ENCODE measurements around the gene KLK7. TPM values are rescaled to one million over a fixed set of nuclear protein-coding genes. Genes with fewer than 3 reads are reported as not detected.

The KLK7 gene
- total RNA-seq, 1 experiment from 2014 or later = 0.66 TPM

GRCh38 chr19:51022526-51022925, 38.8 kb upstream of the KLK7 start:
- no peak for ATAC-seq
- H3K4me1 Mint-ChIP-seq = peaks cover 47% of the 10 kb centered on the region
- no peak overlapping the region for H3K4me3 Mint-ChIP-seq
- TF ChIP-seq CTCF (IDR thresholded peaks at IDR 0.05) = no peak
- no peak for TF ChIP-seq ARID4B (CRISPR knock-in tag; IDR thresholded peaks at IDR 0.05; ENCODE audit: borderline replicate concordance)
- TF ChIP-seq ZNF232 (CRISPR knock-in tag; IDR thresholded peaks at IDR 0.05) = no peak
- TF ChIP-seq CREB1 (CRISPR knock-in tag; IDR thresholded peaks at IDR 0.05) = no peak
- no peak for TF ChIP-seq CBFB (CRISPR knock-in tag; IDR thresholded peaks at IDR 0.05; ENCODE audit: low read depth)
- no peak for TF ChIP-seq ZNF425 (CRISPR knock-in tag; conservative IDR thresholded peaks at IDR 0.05)
- H3K27me3 Mint-ChIP-seq (ENCODE audit: low read depth) = peaks cover 34% of the 10 kb centered on the region
- H3K36me3 Mint-ChIP-seq = no peaks in the 10 kb centered on the region
- no peaks in the 10 kb centered on the region for H3K9me3 Mint-ChIP-seq
- ChIA-PET CTCF (interaction anchor here (8.5 kb wide), 1 partner anchor 71 kb away, joined by 347 read pairs; no protein-coding TSS in a partner anchor), POLR2A (interaction anchor here (0.5 kb wide), 1 partner anchor 26 kb away, joined by 5 read pairs; no protein-coding TSS in a partner anchor)
- no peak for DNase-seq (ENCODE audit: low spot score)
- no peak overlapping the region for H3K27ac Mint-ChIP-seq

- Mint-ChIP-seq H3K36me3 (no peaks in the 10 kb centered on the region), H3K9me3 (no peaks in the 10 kb centered on the region), H3K27me3 (ENCODE audit: low read depth) (peaks cover 45% of the 10 kb centered on the region), H3K4me1 (peaks cover 38% of the 10 kb centered on the region), H3K27ac (no peak overlapping the region), H3K4me3 (no peak overlapping the region)
- peak; percentile 11; the same call in 1 of the 2 replicates for ATAC-seq
- no peak for DNase-seq (ENCODE audit: low spot score)
- CTCF ChIA-PET = interaction anchor here (0.6 to 8.5 kb wide), 35 partner anchors 11 to 1646 kb away, joined by 3 to 347 read pairs (median 4); partner anchors contain the start of genes CLEC11A, KLK12, KLK13 and KLK7
- POLR2A ChIA-PET = interaction anchor here (0.5 to 1.1 kb wide), 7 partner anchors 8 to 112 kb away, joined by 3 to 4 read pairs (median 3); no protein-coding TSS in a partner anchor
- TF ChIP-seq ZBTB21 (CRISPR knock-in tag; IDR thresholded peaks at IDR 0.05; ENCODE audit: borderline replicate concordance) (no peak), ELF4 (CRISPR knock-in tag; IDR thresholded peaks at IDR 0.05; ENCODE audit: low read depth) (no peak), ATF1 (CRISPR knock-in tag; IDR thresholded peaks at IDR 0.05) (no peak), ZNF532 (CRISPR knock-in tag; IDR thresholded peaks at IDR 0.05; ENCODE audit: borderline replicate concordance) (no peak), CTCF (IDR thresholded peaks at IDR 0.05) (peak; percentile 47), CREB1 (CRISPR knock-in tag; IDR thresholded peaks at IDR 0.05) (no peak), ZNF317 (CRISPR knock-in tag; IDR thresholded peaks at IDR 0.05; ENCODE audit: borderline replicate concordance, low read depth) (no peak), NR1H2 (CRISPR knock-in tag; IDR thresholded peaks at IDR 0.05) (no peak), ATF6 (CRISPR knock-in tag; IDR thresholded peaks at IDR 0.05) (no peak)
Measured at GRCh38 chr19:51020988-51021651, 37.4 kb upstream of the KLK7 start.

Data from WTC11 (cell line).